ENCODE results near the gene ABCC3. TPM values are rescaled to one million over a fixed set of nuclear protein-coding genes. Genes with fewer than 3 reads are reported as not detected.

Gene ABCC3
- total and polyA plus RNA-seq, 2 of the 8 experiments (the other 6 are each of a cell fraction or from before 2014, with no cell fraction given) = 0.35 to 0.37 TPM

DNA sequence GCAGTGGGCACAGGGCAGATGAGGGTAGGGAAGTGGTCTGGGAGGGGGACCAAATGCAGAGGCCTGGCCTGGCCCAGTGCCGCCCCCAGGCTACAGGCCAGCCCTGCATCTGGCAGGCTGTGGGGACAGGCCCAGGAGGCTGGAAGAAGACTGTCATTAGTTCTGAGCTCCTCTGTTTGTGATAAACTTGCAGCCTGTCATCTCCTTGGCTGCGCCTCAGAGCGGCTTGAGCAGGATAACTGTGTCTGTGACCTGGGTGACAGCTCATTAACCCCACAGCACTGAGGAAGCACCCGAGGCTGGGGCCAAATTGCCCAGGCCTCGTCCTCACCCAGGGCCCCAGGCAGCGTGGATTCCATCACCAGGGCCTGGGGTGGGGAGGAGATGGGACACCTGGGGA is 23.9 kb downstream of the ABCC3 start (continued):
- TF ChIP-seq, protein P1, sequence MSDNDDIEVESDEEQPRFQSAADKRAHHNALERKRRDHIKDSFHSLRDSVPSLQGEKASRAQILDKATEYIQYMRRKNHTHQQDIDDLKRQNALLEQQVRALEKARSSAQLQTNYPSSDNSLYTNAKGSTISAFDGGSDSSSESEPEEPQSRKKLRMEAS (IDR thresholded peaks at IDR 0.05) = no peak
- TF ChIP-seq HDAC2 (IDR thresholded peaks at IDR 0.05; ENCODE audit: borderline replicate concordance in 1 of 2, low read depth in 2 of 2, low read length in 2 of 2) (no peak), NANOG (IDR thresholded peaks at IDR 0.05; ENCODE audit: insufficient read depth, low read depth, low read length, poor library complexity, severe bottlenecking) (no peak)
- TF ChIP-seq, protein P2, sequence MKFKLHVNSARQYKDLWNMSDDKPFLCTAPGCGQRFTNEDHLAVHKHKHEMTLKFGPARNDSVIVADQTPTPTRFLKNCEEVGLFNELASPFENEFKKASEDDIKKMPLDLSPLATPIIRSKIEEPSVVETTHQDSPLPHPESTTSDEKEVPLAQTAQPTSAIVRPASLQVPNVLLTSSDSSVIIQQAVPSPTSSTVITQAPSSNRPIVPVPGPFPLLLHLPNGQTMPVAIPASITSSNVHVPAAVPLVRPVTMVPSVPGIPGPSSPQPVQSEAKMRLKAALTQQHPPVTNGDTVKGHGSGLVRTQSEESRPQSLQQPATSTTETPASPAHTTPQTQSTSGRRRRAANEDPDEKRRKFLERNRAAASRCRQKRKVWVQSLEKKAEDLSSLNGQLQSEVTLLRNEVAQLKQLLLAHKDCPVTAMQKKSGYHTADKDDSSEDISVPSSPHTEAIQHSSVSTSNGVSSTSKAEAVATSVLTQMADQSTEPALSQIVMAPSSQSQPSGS (IDR thresholded peaks at IDR 0.05; ENCODE audit: low read length) = no peak

All from H1 (cell line).